HG02885 (cell line): ENCODE measurements around the gene TSR3.

Source experiments
- ATAC-seq: cut with Tn5 transposase; IDR thresholded peaks from one replicate; pipeline ENCODE4 v1.9.1; 2021; ENCODE audit warnings: mild to moderate bottlenecking; ENCODE audit not compliant: unreplicated experiment, poor library complexity

Gene TSR3

DNA sequence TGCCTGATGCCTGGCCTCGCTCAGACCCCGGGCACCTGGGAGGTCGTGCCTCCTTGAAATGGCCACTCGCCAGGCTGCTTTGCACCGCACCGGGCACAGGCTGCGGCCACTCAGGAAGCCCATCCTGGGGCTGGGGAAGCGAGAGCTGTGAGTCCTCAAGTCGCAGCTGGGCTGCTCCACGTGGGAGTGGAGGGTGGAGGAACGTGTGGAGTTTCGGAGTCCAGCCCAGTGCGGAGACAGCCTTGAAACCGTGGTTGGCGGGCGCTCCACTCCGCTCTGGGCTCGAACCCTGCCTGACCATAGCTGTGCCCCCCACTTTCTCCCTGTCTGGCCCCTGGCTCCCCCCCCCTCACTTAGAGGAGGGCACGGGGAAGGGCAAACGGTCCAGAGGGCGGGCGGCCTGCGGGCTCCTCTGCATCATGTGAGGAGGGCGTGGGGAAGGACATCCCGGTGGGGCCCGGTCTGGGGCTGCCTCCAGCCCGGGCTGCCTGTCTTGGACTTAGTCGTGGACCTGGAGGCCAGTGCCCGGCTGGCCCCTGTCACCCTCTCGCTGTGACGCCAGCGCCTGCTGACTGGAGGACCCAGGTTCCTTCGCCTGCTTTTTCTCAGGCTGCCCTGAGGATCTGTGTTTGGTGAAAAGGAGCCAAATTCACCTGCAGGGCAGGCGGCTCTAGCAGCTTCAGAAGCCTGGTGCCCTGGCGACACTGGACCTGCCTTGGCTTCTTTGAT lies 39.8 kb downstream of the TSR3 start:
- ATAC-seq: no peak

DNA sequence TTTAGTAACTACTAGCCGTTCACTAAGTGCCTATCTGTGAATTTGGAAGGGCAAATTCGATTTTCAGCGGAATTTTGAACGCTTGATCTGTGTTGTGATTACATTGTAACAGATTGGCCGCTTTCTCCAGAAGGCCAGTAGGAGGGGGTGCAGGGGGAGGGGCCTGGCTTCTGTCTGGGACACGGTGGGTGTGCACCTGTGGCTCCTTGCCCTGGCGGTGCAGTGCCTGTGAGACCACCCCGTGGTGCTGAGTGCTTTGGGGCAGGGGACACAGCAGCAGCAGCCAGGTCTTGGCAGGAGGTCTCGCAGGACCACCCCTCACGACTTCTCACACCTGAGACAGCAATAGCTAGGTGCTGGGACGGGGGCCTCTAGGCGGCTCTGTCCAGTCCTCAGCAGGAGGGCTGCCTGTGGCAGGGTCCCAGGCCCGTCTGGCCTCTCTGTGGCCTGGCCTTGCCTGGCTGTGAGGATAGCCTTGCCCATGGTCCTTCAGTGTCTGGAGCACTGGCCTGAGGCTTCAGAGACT lies 40.4 kb downstream of the TSR3 start:
- no peak for ATAC-seq

DNA sequence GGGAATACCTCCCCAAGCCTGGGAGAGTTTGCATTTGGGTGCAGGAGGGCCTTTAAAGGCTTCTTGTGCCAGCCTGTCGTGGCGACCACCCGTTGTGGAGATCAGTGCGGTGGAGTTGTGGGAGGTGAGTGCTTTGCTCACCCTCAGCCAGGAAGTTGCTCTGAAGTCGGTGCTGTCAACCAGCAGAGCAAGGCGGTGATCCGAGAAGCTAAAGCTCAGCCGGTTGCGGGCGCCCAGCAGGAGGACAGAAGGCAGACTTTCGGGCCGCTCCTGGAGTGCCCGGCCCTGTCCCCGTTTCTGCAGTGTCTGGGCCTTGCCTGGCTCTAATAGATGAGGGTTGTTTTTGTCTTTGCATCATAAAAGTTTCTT lies 40.9 kb downstream of the TSR3 start:
- ATAC-seq: no peak

DNA sequence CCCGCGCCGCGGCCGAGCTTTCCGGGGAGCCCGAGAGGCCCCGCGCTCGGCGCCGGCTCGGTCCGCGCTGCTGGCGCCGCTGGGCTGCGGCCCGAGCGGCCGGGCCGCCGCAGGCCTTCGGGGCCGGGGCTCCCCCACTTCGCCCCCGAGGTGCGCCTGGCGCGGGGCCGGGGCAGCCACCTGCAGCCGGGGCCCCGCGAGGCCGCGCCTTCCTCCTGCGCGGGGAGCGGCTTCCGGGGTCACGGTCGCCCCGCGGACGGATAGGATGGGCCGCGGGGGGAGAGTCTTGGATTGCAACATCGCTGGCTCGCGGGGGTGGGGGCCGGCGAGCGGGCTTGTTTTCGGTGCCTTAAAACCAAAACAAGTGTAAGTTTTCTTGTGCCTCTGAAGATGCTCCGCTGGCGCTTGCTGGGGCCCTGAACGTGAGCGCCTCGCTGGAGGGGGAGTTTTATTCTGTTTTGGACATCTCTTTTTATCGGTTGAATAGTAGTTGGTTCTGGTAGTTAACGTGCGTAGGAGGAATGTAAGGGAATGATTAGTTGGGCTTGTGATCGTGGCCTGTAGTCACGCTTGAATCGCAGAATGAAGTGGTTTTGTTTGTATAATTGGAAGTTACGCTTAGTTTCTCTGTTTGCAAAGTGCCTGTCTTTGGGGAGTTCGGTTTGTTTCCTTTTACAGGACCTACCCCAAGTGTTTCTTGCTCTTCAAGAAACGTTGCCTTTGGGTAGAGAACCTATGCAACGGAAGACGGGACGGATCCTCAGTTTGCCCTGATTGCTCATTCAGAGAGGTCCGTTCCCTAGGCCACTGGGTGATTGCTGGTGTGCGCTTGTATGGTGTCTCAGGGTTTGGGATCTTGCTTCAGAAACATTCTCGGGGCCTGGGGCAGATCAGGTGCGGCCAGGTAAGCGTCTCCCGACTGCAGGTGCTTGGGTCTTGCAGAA lies 41.5 kb downstream of the TSR3 start:
- peak; percentile 14 for ATAC-seq

DNA sequence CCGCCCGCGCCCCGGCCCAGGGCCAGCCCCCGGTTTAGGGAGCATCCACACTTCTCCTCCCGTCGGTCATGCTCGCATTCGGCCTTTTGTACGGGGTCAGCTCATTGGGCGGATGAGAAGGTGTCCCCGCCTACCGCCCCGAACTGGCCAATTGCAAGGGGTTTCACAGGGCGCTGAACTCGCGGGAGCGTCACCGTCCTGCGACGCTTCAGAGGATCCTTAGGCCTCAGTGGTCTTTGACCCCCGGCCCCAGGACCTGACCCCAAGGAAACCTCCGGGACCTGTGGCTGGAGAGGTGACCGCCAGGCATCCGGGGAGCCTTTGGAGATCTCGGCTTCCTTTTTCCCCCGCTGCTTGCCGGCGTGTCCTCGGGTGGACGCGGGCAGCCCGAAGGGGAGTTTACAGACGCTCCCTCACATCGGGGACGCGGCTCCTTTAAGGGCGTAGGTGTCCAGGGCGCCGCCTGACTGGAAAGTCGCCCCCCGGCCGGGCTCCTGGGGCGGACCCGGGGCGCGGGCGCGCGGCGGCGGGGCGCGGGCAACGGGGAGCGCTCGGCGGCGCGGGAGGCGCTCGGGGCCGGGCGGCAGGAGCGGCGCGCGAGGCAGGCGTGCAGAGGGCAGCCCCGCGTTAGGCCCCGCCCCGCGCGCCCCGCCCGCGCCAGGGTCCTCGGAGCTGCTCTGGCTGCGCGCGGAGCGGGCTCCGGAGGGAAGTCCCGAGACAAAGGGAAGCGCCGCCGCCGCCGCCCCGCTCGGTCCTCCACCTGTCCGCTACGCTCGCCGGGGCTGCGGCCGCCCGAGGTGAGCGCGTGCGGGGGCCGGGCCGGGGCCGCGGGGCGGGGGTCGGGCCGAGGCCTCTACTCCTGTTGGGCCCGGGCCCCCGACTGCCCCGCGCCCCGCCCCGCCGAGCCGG lies 42.4 kb downstream of the TSR3 start, which contains the start of gene UBE2I:
Gene UBE2I, plus strand, starts transcription at position 660 of the 909 bp plus-strand sequence. CDS start 4,395 bp downstream, outside the sequence.
- peak; percentile 72 for ATAC-seq

DNA sequence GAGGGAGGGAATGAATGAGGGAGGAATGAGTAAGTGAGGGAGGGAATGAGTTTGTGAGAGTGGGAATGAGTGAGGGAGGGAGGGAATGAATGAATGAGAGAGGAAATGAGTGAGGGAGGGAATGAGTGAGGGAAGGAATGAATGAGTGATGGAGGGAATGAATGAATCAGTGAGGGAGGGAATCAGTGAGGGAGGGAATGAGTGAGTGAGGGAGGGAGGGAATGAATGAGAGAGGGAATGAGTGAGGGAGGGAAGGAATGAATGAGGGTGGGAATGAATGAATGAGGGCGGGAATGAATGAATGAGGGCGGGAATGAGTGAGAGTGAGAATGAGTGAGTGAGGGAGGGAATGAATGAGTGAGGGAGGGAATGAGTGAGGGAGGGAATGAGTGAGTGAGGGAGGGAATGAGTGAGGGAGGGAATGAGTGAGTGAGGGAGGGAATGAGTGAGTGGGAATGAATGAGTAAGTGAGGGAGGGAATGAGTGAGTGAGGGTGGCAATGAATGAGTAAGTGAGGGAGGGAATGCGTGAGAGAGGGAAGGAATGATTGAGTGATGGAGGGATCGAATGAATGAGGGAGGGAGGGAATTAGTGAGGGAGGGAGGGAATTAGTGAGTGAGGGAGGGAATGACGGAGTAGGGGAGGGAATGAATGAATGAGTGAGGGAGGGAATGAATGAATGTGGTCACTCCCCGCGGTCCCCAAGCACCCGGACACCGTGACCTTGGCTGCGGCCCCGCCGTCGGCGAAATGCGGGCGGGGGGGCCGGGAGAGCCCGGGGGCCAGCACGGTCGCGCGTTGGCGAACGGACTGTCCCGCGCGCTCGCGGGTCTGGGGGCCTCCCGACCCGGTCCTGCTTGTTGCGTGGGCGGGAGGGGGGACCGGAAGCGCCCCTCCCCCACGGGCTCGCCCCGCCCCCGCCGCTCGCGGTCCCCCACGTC lies 43.4 kb downstream of the TSR3 start:
- ATAC-seq: peak; percentile 28

DNA sequence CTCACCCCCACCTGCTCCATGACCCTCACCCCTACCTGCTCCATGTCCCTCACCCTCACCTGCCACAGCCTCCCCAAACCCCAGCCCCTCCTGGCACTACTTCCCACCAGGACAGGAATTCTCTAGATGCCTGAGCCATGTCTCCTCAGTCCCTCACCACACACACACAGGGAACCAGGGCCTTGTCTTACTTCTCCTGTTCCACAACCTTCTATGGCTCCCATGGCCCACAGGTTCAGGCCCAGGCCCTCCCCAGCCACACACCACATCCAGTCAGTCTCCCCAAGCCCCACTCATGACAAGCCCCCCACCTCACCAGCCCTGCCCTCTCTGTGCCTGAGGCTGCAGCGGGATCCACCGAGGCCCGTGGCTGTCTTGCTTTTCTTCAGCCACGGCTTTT lies 45.3 kb downstream of the TSR3 start:
- ATAC-seq: no peak

DNA sequence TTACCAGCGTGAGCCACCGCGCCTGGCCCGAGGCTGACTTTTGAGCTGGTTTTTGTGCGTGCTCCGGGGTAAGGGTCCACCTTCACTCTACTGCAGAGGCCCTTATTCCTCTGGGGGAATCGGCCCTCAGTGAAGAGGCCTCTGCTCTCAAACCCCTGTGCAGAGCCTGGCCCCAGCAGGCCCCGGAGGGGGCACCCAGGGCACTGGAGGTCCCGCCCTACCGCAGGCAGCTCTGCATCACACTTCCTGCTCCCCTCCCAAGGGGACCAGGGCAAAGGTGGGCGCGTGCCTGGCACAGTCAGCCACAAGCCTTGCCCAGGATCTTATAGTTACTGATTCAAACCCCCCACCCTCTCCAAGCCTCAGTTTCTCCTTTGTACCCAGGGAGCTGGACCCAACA lies 45.9 kb downstream of the TSR3 start:
- no peak for ATAC-seq

DNA sequence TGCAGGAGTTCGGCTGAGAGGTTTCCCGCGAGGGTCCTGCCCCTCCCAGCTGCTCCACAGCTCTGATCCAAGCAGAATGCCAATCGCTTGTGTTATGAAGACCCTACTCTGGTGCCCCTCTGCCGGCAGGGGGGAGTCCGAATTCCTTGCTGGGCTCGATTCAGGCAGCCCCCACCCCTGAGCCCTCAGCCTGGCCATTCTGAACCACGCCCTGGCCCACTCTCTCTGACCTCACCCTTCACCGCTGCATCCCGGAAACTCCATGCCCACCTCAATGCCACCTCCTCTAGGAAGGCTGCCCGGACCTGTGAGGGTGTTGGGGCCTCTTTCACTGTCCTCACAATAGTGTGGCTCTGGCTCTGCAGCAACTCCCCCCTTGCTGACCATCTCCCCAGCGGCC lies 50.1 kb downstream of the TSR3 start:
- ATAC-seq: no peak

DNA sequence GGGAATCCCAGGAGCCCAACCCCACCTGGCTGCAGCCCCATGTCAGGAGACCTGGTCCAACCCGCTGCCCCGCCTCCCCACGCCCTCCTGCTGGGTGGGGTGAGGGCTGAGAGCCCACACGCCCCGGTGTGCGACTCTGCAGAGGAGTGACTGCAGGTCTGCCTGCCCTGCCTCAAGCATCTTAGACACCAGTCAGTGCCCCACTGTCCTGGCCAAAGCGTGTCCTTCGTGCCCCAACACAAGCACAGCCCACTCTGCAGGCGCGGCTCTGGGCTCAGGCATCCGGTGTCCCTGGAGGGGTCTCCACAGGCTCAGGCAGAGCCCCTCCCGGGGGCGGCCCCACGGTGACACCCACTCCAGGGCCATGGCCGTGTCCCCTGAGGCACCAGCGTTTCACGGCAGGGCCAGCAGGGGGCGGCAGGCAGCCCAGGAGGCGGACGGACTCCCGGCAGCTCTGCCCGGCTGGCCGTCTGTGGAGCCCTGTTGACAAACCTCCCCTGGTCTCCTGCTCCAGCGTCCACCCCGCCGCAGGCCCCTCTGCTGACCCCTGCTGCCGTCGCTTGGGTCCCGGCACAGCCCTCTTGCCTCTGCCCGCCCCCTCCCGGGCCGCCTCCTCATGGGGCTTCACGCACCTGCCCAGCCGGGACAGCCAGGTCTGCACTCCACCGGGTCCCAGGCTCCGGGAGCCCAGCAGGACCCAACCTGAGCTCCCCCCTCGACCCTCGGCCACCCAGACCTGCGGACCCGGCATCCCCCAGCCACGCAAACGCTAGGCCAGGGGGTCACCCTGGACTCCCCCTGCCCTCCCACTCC lies 50.8 kb downstream of the TSR3 start:
- no peak for ATAC-seq

DNA sequence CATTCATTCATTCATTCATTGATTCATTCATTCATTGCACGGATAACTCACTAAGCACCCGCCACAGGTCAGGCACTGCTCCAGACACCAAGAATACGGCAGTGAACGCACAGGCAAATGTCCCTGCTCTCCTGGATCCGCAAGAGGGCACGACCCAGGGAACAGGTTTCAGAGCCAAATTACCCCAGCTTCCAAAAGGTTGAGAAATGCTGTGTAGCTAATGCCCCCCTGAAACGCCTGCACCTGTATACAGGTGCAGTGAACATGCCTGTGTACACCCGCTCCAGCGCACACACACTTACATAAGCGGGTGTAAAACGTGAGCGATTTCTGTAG lies 51.8 kb downstream of the TSR3 start:
- ATAC-seq: no peak
